Suprapubic skin (tissue), 3 donors: Measurements from ENCODE around the gene RTF2.

Source experiments
- POLR2AphosphoS5 ChIP-seq, 3 donors: sonication (generic); formaldehyde crosslinking; IDR thresholded peaks; one replicate each; pipeline ENCODE4 v1.6.1; 2017; ENCODE audit warnings: antibody characterized with exemption in 3 of 3
- TF ChIP-seq, protein P1 (sequence below), 2 donors: fragments of 200-600 bp in 1 of 2; fragments of 450-650 bp in 1 of 2; sonication (generic) in 1 of 2; IDR thresholded peaks; one replicate each; pipeline ENCODE4 v1.5.1; 2016 to 2019; ENCODE audit warnings: antibody characterized with exemption in 2 of 2, mild to moderate bottlenecking in 1 of 2, moderate library complexity in 1 of 2

DNA sequence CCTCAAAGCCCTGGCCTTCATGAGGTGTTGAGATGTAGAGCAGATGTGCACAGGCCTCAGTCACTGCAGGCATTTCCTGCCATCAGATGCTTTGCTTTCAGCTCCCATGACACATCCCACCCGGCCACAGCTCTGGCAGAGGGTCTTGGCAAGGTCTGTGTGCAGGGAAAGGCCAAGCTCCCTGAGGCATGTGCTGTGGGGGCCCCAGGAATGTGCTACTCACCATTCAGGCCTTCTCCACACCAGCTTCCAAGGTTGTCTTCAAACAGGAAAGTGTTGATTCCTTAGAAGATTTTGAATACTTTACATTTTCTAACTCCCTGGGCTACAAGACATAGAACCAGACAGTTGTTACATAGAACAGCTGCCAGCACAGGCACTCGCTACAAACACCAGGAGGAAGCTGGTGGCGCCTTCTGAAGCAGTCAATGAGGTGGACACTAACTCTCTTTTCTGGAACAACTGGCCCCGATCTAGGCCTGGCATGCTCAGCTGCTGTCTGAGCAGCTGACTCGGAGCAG, 28.6 kb upstream of the RTF2 start:
- TF ChIP-seq, protein P1, sequence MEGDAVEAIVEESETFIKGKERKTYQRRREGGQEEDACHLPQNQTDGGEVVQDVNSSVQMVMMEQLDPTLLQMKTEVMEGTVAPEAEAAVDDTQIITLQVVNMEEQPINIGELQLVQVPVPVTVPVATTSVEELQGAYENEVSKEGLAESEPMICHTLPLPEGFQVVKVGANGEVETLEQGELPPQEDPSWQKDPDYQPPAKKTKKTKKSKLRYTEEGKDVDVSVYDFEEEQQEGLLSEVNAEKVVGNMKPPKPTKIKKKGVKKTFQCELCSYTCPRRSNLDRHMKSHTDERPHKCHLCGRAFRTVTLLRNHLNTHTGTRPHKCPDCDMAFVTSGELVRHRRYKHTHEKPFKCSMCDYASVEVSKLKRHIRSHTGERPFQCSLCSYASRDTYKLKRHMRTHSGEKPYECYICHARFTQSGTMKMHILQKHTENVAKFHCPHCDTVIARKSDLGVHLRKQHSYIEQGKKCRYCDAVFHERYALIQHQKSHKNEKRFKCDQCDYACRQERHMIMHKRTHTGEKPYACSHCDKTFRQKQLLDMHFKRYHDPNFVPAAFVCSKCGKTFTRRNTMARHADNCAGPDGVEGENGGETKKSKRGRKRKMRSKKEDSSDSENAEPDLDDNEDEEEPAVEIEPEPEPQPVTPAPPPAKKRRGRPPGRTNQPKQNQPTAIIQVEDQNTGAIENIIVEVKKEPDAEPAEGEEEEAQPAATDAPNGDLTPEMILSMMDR (IDR thresholded peaks at IDR 0.05): no peak
- TF ChIP-seq POLR2AphosphoS5 (IDR thresholded peaks at IDR 0.05): no peak
